HFFc6 (cell line): Measurements from ENCODE around the gene PLD2. TPM values are rescaled to one million over a fixed set of nuclear protein-coding genes. Genes with fewer than 3 reads are reported as not detected.
A peak's percentile ranks its signal among the peaks of the same experiment; 100 is the strongest.

ENCODE experiments used
- DNase-seq: peaks from one replicate; pipeline ENCODE4 v3.0.0-alpha.2; 2018
- H3K27ac Mint-ChIP-seq: 2 replicates; pipeline ENCODE4 v1.8.0; 2020; ENCODE audit warnings: mild to moderate bottlenecking, mixed read lengths
- H3K27me3 Mint-ChIP-seq: 2 replicates; pipeline ENCODE4 v1.8.0; 2021; ENCODE audit warnings: mild to moderate bottlenecking, moderate library complexity, mixed read lengths; ENCODE audit not compliant: insufficient read depth
- H3K36me3 Mint-ChIP-seq: 2 replicates; pipeline ENCODE4 v1.8.0; 2021; ENCODE audit warnings: low read depth, mixed read lengths
- H3K4me1 Mint-ChIP-seq: 2 replicates; pipeline ENCODE4 v1.8.0; 2020; ENCODE audit warnings: low read depth, mixed read lengths
- H3K4me3 Mint-ChIP-seq: 2 replicates; pipeline ENCODE4 v1.8.0; 2020; ENCODE audit warnings: mild to moderate bottlenecking, moderate library complexity, mixed read lengths
- H3K9me3 Mint-ChIP-seq: 2 replicates; pipeline ENCODE4 v1.8.0; 2020; ENCODE audit warnings: mild to moderate bottlenecking, mixed read lengths
- CTCF ChIP-seq: fragments of 200-600 bp; sonication (generic); IDR thresholded peaks from 2 replicates; pipeline ENCODE4 v1.5.0; 2021; ENCODE audit warnings: antibody characterized with exemption, mild to moderate bottlenecking
- total RNA-seq, 6 experiments: library from RNA; stranded (reverse); fragmentation: NEBNext Ultra II Directional; extraction: Animal tissue kit (Norgen Biotek cat#: 25700); gene quantifications; 2 replicates in 1 of 6; 3 replicates in 5 of 6; pipeline ENCODE4 v1.2.3, GENCODE V29; 2021

Gene PLD2
- total RNA-seq, 6 experiments from 2014 or later: 14.9 to 21.8 (median 19.4) TPM

GRCh38 chr17:4833941-4834680, 27.2 kb downstream of the PLD2 start:
- TF ChIP-seq CTCF: no peak
- no peaks in the 10 kb centered on the region for H3K9me3 Mint-ChIP-seq
- H3K4me1 Mint-ChIP-seq: peaks cover 27% of the 10 kb centered on the region
- no peaks in the 10 kb centered on the region for H3K36me3 Mint-ChIP-seq
- H3K27ac Mint-ChIP-seq: peak overlapping the region; percentile 81
- no peaks in the 10 kb centered on the region for H3K27me3 Mint-ChIP-seq
- peak; percentile 17 for DNase-seq
- peak overlapping the region; percentile 94 for H3K4me3 Mint-ChIP-seq

- peak overlapping the region; percentile 94 for H3K4me3 Mint-ChIP-seq
- no peak for TF ChIP-seq CTCF
- H3K4me1 Mint-ChIP-seq: peaks cover 32% of the 10 kb centered on the region
- no peak for DNase-seq
- H3K27me3 Mint-ChIP-seq: no peaks in the 10 kb centered on the region
- no peaks in the 10 kb centered on the region for H3K36me3 Mint-ChIP-seq
- H3K27ac Mint-ChIP-seq: peak overlapping the region; percentile 81; the same call in 1 of the 2 replicates
- no peaks in the 10 kb centered on the region for H3K9me3 Mint-ChIP-seq
Measured at GRCh38 chr17:4834681-4835020, 27.7 kb downstream of the PLD2 start.

GRCh38 chr17:4836221-4836620, 29.3 kb downstream of the PLD2 start:
- peaks cover 45% of the 10 kb centered on the region for H3K4me1 Mint-ChIP-seq
- no peaks in the 10 kb centered on the region for H3K36me3 Mint-ChIP-seq
- no peak overlapping the region for H3K4me3 Mint-ChIP-seq
- DNase-seq: no peak
- H3K27ac Mint-ChIP-seq: no peak overlapping the region
- TF ChIP-seq CTCF: no peak
- H3K9me3 Mint-ChIP-seq: no peaks in the 10 kb centered on the region
- H3K27me3 Mint-ChIP-seq: no peaks in the 10 kb centered on the region

GRCh38 chr17:4837471-4838308, 30.7 kb downstream of the PLD2 start:
- no peaks in the 10 kb centered on the region for H3K27me3 Mint-ChIP-seq
- H3K4me1 Mint-ChIP-seq: peaks cover 45% of the 10 kb centered on the region
- no peak overlapping the region for H3K4me3 Mint-ChIP-seq
- no peaks in the 10 kb centered on the region for H3K36me3 Mint-ChIP-seq
- no peak for TF ChIP-seq CTCF
- no peak for DNase-seq
- no peaks in the 10 kb centered on the region for H3K9me3 Mint-ChIP-seq
- H3K27ac Mint-ChIP-seq: no peak overlapping the region

- DNase-seq: no peak
- no peak for TF ChIP-seq CTCF
- no peaks in the 10 kb centered on the region for H3K36me3 Mint-ChIP-seq
- no peak overlapping the region for H3K4me3 Mint-ChIP-seq
- H3K9me3 Mint-ChIP-seq: no peaks in the 10 kb centered on the region
- H3K27ac Mint-ChIP-seq: no peak overlapping the region
- H3K4me1 Mint-ChIP-seq: peaks cover 45% of the 10 kb centered on the region
- no peaks in the 10 kb centered on the region for H3K27me3 Mint-ChIP-seq
Measured at GRCh38 chr17:4838309-4838785, 31.4 kb downstream of the PLD2 start.
